GM12872 (cell line): ENCODE data around the gene ARHGEF4.

ENCODE experiments used
- TF ChIP-seq, protein P1 (sequence below): IDR thresholded peaks from 3 replicates; pipeline ENCODE4 v1.5.1; 2011; ENCODE audit warnings: low read depth, mild to moderate bottlenecking, low read length, moderate library complexity; ENCODE audit not compliant: insufficient read depth

Gene ARHGEF4

DNA sequence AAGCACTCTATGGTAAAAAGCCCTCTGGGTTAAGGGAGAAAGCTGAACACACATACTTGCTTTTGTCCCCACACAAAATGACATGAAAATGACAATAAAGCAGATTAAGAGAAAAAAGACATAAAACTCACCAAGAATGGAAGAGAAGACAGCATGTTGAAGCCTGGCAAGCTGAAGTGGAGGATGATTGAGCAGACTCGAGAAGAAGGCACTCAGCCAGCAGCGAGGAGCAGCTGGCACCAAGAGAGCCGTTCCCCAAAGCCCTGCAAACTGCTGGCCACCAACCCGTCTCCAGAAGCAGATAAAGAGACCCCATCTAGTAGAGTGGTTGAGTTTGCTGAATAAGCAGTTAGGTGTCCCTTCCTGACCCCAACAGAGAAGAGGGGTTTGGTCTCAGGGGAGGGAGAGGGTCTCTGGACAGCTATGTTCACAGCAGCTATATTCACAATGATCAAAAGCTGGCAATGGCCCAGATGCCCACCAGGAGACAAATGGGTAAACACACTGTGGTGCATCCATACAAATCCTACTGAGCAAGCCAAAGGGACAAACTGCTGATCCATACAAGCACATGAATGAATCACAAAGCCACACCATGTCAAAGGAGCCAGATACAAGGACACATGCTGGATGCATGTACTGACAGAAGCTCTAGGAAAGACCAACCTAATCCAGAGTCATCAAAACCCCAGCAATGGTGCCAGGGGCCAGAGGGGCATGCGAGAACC is 219.7 kb downstream of the ARHGEF4 start:
- TF ChIP-seq, protein P1, sequence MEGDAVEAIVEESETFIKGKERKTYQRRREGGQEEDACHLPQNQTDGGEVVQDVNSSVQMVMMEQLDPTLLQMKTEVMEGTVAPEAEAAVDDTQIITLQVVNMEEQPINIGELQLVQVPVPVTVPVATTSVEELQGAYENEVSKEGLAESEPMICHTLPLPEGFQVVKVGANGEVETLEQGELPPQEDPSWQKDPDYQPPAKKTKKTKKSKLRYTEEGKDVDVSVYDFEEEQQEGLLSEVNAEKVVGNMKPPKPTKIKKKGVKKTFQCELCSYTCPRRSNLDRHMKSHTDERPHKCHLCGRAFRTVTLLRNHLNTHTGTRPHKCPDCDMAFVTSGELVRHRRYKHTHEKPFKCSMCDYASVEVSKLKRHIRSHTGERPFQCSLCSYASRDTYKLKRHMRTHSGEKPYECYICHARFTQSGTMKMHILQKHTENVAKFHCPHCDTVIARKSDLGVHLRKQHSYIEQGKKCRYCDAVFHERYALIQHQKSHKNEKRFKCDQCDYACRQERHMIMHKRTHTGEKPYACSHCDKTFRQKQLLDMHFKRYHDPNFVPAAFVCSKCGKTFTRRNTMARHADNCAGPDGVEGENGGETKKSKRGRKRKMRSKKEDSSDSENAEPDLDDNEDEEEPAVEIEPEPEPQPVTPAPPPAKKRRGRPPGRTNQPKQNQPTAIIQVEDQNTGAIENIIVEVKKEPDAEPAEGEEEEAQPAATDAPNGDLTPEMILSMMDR: no peak

DNA sequence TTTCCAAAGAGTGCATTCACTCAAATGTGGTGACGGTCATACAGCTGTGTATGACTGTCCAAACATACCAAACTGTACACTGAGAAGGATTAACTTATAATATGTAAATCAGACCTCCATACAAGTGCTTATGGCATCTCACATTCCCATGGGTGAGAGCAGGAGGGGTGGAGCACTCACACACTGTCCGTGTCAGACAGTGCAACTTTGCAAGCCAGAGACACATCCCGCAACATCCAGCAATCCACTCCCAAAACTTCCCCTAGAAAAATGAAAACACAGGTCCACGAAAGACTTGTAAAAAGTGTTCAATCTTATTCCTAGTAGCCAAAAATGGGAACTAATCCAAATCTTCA is 220.2 kb downstream of the ARHGEF4 start:
- TF ChIP-seq, protein P1: no peak

DNA sequence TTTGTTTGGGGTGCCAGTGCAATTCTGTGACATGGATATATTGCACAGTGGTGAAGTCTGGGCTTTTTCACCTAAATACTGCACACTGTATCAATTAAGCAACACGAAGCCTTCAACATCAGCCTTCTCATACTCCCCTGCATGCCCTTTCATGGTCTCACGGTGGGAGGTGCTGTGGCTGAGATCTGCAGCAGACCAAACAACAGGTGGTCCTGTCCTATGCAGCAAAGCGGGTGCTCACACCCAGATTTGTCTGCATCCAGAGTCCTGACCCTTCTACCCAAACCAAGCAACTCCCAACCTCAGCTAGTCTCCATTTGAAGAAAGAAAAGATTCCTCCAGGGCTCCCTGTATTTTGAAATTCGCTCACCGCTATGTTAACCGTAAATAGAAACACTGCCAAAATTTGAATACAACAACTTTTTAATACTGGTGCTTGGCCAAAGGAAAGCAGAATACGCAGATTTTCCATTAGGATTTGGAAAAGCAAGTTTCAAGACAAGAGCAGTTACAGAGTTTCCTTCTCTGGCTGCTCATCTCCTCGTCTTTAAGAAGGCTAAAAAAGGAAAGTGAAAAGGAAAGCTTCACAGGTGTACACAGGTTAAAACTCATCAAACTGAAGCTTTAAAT is 221.6 kb downstream of the ARHGEF4 start:
- TF ChIP-seq, protein P1: no peak

DNA sequence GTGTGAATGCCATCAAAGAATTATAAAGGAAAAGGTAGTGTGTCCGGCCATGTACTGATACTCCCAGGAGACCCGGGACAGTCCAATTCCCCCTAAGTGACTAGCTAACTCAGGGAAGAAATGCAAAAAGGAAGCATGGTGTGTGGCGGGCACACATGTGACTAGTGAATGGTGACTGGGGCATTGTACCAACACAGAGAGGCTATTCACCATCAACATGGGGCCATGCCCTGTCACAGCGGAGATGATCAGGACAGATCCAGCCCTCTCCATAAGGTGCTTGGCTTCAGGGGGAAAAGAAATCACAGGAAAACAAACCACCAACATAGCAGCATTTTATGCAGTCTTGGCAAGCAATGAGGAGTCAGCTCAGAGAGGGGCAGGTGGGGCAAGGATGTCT is 222.2 kb downstream of the ARHGEF4 start:
- TF ChIP-seq, protein P1: no peak

DNA sequence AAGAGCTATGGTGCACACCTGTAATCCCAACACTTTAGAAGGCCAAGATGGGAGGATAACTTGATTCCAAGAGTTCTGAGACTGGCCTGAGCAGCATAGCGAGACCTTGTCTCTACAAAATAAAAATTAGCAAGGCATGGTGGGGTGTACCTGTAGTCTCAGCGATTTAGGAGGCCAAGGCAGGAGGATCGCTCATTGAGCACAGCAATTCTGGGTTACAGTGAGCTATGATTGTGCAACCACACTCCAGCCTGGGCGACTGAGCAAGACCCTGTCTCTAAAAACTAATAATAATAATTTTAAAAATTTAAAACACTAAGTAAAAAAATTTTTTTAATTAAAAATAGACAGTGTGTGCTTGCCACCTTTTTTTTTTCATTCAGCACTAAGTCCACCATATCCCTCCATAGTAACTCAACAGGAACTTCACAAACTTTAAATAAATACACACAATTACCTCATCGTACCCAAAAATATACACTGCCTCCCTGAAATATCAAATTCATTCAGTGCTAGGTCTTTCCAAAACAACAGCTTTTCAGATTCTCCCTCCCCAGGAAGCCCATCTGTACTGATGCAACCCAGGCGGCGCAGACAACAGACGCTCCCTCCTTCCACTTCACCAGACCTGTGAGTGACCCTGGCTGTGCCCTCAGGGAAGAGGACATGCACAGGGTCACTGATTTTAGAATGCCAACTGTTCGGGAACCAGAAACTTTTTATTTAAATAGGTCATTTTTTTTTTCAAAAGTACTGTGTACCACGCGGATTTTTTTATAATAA is 227.0 kb downstream of the ARHGEF4 start:
- TF ChIP-seq, protein P1: no peak

DNA sequence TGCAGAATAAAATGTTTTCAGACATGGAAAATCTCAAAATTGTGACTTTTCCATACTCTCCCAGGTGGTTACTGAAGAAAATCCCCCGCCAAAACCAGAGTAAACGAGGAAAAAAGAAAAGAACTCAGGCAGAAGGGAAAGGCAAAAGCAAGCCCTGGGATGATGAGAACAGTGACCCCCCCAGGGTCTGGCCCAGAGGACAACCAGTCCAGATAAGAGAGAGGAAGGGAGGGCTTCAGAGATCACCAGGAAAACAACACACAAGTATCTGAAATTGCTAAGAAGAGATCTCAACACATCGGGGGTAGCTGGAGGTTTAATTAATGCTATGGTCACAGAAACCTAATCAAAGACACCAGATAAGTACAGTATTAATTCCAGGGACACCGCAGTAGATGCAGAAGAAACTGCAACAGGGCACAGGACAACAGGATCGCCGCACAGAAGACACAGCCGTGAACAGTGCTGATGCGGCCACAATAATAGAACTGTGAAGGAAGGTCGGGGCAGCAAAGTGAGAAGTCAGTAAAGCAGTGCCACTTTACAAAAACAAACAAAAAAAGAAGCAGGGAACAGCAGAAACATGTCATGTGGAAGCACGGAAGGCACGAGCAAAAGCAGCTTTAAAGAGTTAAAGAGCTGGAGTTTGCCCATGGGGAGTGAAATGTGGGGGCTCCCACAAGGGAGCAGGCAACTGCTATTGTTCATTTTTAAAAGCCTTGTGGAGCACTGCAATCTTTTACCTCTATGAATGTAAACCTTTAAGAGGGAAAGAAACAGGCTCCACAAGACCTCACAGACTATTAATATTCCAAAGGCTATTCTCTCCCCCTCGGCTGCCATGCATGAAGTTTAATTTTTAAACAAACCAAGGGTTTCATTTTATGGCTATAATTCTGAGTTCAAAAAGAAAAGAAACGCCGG is 228.1 kb downstream of the ARHGEF4 start:
- TF ChIP-seq, protein P1: no peak
